Measurements from ENCODE around the gene ZNF652.

- TF ChIP-seq CTCF (conservative IDR thresholded peaks at IDR 0.05; ENCODE audit: low read depth in 2 of 2) (peak; percentile 17 to 59; a peak in 2 of 4 replicates), POLR2AphosphoS5 (IDR thresholded peaks at IDR 0.05; ENCODE audit: low read depth) (no peak), ZNF114 (CRISPR knock-in tag; IDR thresholded peaks at IDR 0.05) (no peak), STAT1 (IDR thresholded peaks at IDR 0.05; ENCODE audit: unreplicated experiment) (no peak), CREB1 (CRISPR knock-in tag; IDR thresholded peaks at IDR 0.05; ENCODE audit: low read depth) (no peak), EZH2 (IDR thresholded peaks at IDR 0.05; ENCODE audit: low read depth, unreplicated experiment) (no peak), EZH2phosphoT487 (IDR thresholded peaks at IDR 0.05; ENCODE audit: unreplicated experiment) (no peak), NANOG (IDR thresholded peaks at IDR 0.05; ENCODE audit: borderline replicate concordance) (no peak), JUNB (IDR thresholded peaks at IDR 0.05; ENCODE audit: unreplicated experiment) (no peak)
Observed at GRCh38 chr17:49364119-49364518, 2.1 kb upstream of the ZNF652 start.

All from GM23338 (cell line).